Muscle layer of duodenum (tissue), 2 donors: ENCODE results near the gene CRYBB1.

Source experiments
- H3K27ac ChIP-seq: one replicate; pipeline ENCODE4 v1.7.0; 2013; ENCODE audit warnings: mild to moderate bottlenecking, low read length
- H3K27me3 ChIP-seq: one replicate; pipeline ENCODE4 v1.7.0; 2013; ENCODE audit warnings: low read depth, mild to moderate bottlenecking, control low read depth, low read length
- H3K36me3 ChIP-seq, 2 donors: one replicate each; pipeline ENCODE4 v1.7.0; 2013; ENCODE audit warnings: low read length in 2 of 2, control low read depth in 1 of 2, mild to moderate bottlenecking in 1 of 2; ENCODE audit not compliant: insufficient read depth in 2 of 2, control insufficient read depth in 1 of 2
- H3K4me1 ChIP-seq, 2 donors: one replicate each; pipeline ENCODE4 v1.7.0; 2013; ENCODE audit warnings: low read length in 2 of 2, mild to moderate bottlenecking in 2 of 2, control low read depth in 1 of 2, moderate library complexity in 1 of 2; ENCODE audit not compliant: insufficient read depth in 2 of 2, control insufficient read depth in 1 of 2
- H3K4me3 ChIP-seq, 2 donors: one replicate each; pipeline ENCODE4 v1.7.0; 2013; ENCODE audit warnings: low read length in 2 of 2, low read depth in 1 of 2, mild to moderate bottlenecking in 1 of 2
- H3K9me3 ChIP-seq, 2 donors: one replicate each; pipeline ENCODE4 v1.7.0; 2013; ENCODE audit warnings: low read length in 2 of 2, control low read depth in 1 of 2, mild to moderate bottlenecking in 1 of 2; ENCODE audit not compliant: control insufficient read depth in 1 of 2
- donor health status: healthy.

Gene CRYBB1

DNA sequence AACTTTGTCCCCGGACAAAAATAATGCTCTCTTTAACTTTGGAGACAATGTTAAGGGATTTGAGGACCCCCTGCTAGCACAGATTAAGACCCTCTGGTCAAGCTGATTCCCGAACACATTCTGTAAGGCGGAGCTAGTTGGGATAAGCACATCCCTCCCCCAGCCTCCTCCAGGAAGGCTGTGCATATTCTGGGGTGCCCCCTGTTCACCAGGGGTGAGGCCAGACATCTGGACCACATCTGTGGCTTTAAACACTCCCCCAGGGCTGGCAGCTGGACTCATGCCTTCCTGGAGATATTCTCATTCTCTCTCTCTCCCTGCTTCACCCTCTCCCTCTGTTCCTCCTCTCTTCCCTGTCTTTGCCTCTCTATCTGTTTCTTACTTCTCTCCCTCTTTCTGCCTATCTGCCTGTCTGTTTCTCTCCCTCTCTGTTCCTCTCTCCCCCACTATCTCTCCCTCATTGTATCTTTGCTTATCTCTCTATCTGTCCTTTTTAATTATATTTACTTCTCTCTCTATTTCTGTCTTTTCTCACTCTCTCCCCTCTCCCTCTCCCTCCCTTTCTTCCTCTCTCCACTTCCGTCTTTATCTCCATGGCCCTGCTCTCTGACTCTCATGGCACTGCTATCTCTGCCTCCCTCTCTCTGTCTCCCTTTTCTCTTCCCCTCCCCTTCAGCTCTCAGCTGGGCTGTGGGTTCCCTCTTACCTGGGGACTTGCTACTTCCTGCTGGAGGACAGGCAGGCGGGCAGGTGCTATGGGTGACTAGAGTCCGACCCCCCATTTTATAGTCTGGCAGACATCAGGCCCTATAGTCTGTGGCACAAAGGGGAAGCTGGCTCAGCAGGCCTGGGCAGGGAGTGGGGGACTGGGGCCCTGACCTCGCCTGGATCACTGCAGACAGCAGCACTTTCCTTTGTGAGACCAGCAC is at the start of gene CRYBB1:
CRYBB1 (minus strand) TSS at position 757 of the 929 bp plus-strand sequence. CDS start 1,708 bp downstream, outside the sequence.
- Histone ChIP-seq H3K27ac (no peak within 1 kb of the TSS), H3K4me3 (no peak within 1 kb of the TSS), H3K4me1 (no peaks in the 10 kb centered on the region), H3K36me3 (no peaks in the 10 kb centered on the region), H3K9me3 (no peaks in the 10 kb centered on the region), H3K27me3 (no peaks in the 10 kb centered on the region)

DNA sequence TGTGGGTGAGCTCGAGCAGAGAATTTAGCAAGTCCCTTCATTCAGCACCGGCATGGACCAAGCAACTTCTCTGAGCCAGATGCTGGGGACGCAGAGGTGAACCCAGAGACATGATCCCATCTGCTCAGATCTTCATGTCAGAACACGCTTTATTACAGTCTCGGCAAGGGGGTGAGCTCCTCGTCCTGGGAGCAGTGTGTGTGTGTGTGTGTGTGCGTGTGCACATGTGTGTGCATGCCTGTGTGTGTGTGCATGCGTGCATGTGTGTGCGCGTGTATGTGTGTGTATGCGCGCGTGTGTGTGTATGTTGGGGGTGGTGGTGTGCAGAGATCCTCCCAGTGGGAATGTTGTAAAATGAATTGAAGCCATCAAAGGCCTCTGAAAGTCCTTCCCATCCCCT is 49.3 kb upstream of the CRYBB1 start:
- H3K9me3 ChIP-seq, result no peaks in the 10 kb centered on the region
- no peaks in the 10 kb centered on the region for H3K27me3 ChIP-seq

DNA sequence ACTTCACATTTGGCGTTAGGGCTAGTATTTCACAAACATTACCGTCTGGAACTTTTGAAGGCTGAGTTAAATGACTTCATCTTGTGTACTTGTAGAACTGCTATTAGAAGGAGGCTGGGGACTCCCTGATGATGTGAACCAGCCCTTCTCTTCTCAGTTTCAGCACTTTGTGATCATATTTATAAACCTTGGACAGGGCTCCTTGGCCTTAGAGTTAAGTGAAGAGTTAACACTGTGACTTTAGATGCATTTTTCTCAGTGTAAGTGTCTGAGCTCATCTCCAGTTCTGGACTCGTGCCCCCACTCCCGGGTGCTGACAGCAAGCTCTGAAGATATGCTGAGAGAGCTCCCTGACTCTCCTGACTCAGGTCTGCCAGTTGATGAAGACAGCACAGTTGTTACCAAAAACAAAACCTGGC is 48.0 kb upstream of the CRYBB1 start:
- Histone ChIP-seq H3K4me1 (no peaks in the 10 kb centered on the region), H3K36me3 (no peaks in the 10 kb centered on the region), H3K27ac (no peak overlapping the region), H3K9me3 (no peaks in the 10 kb centered on the region), H3K4me3 (no peak overlapping the region), H3K27me3 (no peaks in the 10 kb centered on the region)

More for the DNA sequence above, 49.3 kb upstream of the CRYBB1 start:
- H3K27ac ChIP-seq, result no peak overlapping the region
- no peaks in the 10 kb centered on the region for H3K36me3 ChIP-seq
- H3K4me1 ChIP-seq, result peaks cover 0 to 6% of the 10 kb centered on the region in 2 donors
- no peak overlapping the region for H3K4me3 ChIP-seq

DNA sequence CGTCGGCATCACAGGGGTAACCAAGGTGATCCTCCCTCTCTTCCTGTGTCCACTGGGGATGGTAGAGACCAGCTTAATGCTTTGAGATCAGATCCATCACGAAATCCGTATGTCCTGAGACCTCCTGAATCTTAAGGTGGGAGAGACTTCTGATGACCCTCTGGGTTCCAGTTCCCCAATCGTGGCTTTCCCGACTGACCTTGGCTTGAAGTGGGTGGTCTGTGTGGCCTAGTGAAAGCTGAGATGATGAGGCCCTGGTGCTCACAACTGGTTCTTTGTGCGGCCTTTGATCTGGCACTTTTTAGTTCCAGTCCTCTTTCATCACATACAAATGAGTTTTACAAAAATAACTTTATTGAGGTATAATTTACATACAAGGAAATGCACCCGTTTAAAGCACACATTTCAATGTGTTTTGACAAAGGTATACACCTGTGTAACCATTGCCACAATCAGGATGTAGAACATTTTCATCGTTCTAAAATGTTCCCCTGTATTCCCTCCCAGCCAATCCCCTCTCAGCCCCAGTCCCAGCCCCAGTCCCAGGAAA is 45.6 kb upstream of the CRYBB1 start:
- no peaks in the 10 kb centered on the region for H3K9me3 ChIP-seq
- peaks cover 8% of the 10 kb centered on the region for H3K27me3 ChIP-seq
- no peaks in the 10 kb centered on the region for H3K36me3 ChIP-seq
- peaks cover 3 to 4% of the 10 kb centered on the region in 2 donors for H3K4me1 ChIP-seq
- no peak overlapping the region for H3K4me3 ChIP-seq
- H3K27ac ChIP-seq, result no peak overlapping the region

DNA sequence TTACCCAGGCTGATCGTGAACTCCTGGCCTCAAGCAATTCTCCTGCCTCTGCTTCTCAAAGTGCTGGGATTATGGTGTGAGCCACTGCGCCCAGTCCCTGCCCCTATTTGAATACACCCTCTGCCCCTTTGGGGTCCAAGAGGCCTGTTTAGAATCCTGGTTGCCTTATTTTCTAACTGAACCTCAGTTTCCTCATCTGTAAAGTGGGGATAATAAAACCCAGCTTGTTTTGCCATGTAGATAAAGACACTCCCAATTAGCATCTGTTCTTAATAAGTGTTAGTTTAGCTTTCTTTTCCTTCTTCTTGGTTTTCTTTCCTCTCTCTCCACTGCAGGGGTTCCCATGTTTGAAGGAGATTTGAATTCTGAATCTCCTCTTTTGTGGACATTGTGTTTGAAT is 44.3 kb upstream of the CRYBB1 start:
- H3K36me3 ChIP-seq, result no peaks in the 10 kb centered on the region
- peaks cover 20% of the 10 kb centered on the region for H3K27me3 ChIP-seq

DNA sequence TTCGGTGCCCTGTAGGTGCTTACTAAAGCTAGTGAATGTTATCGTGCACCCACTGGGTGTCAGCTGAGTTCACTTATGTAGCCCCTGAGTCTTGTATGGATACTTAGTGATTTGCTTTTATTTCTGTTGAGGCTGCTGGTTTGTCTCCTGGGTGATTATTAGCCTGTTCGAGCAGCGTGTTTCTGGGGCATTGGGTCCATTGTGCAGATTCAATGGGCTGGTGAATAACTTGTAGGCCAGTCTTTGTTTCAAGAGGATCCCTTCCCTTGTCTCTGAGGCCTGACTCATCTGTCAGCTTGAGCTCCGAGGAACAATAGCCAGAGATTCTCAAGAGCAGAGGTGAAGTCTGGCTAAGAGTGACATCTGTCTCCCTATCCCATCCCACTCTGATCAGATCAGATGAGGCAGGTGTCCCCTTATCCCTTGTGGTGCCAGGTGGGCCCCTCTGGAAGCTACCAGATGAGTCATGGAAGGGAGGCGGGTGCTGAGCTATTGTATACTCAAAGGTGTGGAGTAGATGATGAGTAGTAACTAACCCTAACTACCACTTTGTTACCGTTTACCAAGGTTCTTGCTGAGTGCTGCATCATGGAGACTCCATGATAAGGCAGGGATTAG is 43.2 kb upstream of the CRYBB1 start:
- Histone ChIP-seq H3K27me3 (peaks cover 20% of the 10 kb centered on the region), H3K36me3 (no peaks in the 10 kb centered on the region), H3K4me1 (peaks cover 3 to 20% of the 10 kb centered on the region in 2 donors), H3K9me3 (no peaks in the 10 kb centered on the region), H3K4me3 (no peak overlapping the region), H3K27ac (no peak overlapping the region)

More for the DNA sequence above, 44.3 kb upstream of the CRYBB1 start:
- no peak overlapping the region for H3K4me3 ChIP-seq
- H3K27ac ChIP-seq, result no peak overlapping the region
- H3K4me1 ChIP-seq, result peaks cover 3 to 17% of the 10 kb centered on the region in 2 donors
- H3K9me3 ChIP-seq, result no peaks in the 10 kb centered on the region

DNA sequence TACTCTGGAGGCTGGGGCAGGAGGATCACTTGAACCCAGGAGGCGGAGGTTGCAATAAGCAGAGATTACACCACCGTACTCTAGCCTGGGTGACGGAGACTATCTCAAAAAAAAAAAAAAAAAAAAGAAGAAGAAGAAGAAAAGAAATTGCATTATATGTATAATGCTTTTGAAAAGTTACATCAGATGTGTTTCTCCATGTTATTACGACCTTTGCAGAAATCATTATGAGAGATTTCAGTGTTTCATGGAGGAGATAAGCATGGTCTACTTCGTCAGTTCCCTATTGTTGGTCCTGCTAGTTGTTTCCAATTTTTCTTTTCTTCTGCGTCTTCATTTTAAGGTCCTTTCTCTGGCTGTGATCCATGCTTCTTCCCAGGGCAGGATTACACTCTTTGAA is 42.5 kb upstream of the CRYBB1 start:
- Histone ChIP-seq H3K4me1 (peaks cover 3 to 20% of the 10 kb centered on the region in 2 donors), H3K36me3 (no peaks in the 10 kb centered on the region), H3K9me3 (no peaks in the 10 kb centered on the region), H3K27ac (no peak overlapping the region), H3K27me3 (peaks cover 20% of the 10 kb centered on the region), H3K4me3 (no peak overlapping the region)

DNA sequence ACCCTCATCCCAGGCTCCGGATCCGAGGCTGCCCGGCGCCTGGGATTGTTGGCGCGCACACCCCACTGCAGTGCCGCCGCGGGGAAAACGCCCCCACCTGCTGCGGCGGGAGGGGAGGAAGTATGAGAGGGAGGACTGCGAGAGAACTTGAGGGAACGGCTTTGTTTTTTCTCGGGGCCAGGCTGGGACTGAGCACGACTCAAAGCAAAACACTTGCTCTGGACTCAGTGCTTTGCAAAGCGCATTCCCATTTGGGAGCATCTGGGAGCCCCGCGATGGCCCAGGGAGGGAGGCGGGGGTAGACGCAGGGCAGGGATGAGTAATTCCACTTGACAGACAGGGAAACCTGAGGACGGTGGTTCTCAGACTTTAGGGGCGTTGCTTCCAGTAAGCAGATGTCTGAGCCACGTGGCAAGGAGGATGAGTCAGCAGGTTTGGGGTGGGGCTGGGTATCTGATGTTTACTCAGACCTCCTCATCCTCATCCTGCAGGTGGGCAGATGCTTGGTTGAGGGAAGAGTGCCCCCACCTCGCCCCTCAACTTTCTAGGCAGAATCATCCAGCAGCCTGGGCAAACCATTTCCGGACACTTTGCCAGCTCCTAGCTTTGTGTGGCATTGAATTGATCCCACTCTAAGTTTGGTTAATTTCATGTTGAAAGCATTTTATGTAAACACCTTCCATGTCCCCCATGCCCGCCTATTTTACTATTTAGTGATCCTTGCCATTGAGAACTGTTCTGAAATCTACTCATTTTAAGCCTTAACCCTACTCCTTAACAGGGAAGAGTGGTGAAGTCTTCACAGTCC is 41.0 kb upstream of the CRYBB1 start:
- Histone ChIP-seq H3K9me3 (no peaks in the 10 kb centered on the region), H3K4me3 (peak overlapping the region; percentile 37 to 45), H3K4me1 (peaks cover 3 to 20% of the 10 kb centered on the region in 2 donors), H3K36me3 (no peaks in the 10 kb centered on the region), H3K27me3 (peaks cover 20% of the 10 kb centered on the region), H3K27ac (no peak overlapping the region)

DNA sequence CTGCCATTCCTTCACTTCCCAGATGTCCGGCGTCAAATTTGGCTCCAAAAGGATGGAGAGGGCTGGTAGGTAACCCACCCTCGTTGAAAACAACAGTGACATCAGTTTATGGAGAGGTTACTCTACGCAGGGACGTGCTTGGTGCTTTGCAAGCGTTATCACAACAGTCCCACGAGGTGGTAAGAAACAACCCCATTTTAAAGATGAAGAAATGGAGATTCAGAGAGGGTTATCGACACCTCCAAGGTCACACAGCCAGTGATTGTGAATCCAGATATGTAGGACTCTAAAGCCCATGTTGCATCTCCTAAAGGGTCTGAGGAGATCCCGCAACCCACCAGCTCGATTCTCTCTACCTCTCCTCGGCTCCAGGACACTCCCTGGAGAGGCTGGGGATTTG is 40.3 kb upstream of the CRYBB1 start:
- Histone ChIP-seq H3K4me3 (peak overlapping the region; percentile 37 to 45), H3K27me3 (peaks cover 22% of the 10 kb centered on the region), H3K4me1 (peaks cover 3 to 20% of the 10 kb centered on the region in 2 donors), H3K27ac (no peak overlapping the region), H3K36me3 (no peaks in the 10 kb centered on the region), H3K9me3 (no peaks in the 10 kb centered on the region)

DNA sequence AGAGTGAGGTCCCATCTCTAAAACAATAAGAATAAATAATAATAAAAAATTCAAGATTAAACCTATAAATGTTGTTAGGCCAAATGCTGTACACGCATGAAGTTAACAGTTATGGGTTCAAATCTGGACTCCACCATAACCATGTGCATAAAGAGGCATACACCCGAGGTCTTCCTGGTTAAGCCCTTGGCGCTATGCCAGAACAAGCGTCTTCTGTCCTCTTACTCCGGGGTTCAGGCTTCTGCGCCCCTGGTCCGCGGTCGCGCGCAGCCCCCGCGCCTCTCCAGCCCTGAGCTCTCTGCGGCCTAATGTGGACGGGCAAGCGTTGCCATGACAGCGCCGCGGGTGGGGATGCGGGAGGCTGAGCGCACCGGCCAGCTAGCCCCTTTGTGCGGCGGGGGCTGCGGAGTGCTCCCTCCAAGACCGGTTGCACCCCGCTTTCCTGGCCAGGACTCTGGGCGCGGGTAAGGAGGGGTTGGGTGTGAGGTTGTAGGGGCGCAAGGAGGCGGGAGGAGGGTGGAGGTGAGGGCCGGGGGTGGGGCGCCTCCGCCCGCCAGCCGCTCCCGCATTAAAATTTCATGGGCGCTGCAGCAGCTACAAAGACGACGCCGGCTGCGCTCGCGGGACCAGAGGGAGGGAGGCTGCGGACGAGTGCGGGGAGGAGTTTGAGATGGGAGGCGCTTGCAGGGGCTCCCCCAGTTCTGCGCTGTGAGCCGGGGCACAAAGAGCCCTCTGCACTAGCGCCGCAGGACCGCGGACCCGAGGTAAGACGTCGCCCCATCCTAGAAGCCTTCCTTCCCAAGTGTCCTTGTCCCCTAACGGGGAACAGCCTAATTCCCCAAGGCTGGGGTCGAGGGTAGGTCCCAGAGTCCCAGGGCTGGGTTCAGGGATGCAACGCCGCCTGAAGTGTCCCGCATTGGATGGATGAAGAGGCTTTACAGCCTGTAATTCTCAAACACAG is 39.3 kb upstream of the CRYBB1 start, which contains the start of gene MIAT:
MIAT (plus strand) TSS at position 698 of the 961 bp plus-strand sequence.
- no peaks in the 10 kb centered on the region for H3K9me3 ChIP-seq
- peaks cover 28% of the 10 kb centered on the region for H3K27me3 ChIP-seq
- no peaks in the 10 kb centered on the region for H3K36me3 ChIP-seq
- H3K4me3 ChIP-seq, result peak within 1 kb of the TSS; percentile 37 to 55
- peaks cover 3 to 20% of the 10 kb centered on the region in 2 donors for H3K4me1 ChIP-seq
- H3K27ac ChIP-seq, result no peak within 1 kb of the TSS
